A549 (cell line): Measurements from ENCODE around the gene POLE3. TPM values are rescaled to one million over a fixed set of nuclear protein-coding genes. Genes with fewer than 3 reads are reported as not detected.

Experiments used
- ATAC-seq, 2 experiments: fragments of 200-7000 bp in 1 of 2; fragments of >200 bp in 1 of 2; cut with Nextera tagmentation in 1 of 2; cut with Tn5 transposase in 1 of 2; 3 replicates each; pipeline versions ENCODE4 v1.8.0 to v1.9.1; 2018 to 2020; ENCODE audit warnings: mild to moderate bottlenecking in 1 of 2, moderate library complexity in 1 of 2
- CTCF ChIA-PET: fragments of 300-600 bp; sonication (Branson Sonifier 250); formaldehyde crosslinking; extraction: SDS; loops from one replicate; lab custom pipeline; 2021; ENCODE audit warnings: antibody characterized with exemption, inconsistent platforms; lab: Yijun Ruan, JAX
- POLR2A ChIA-PET: fragments of 350-600 bp; formaldehyde crosslinking; extraction: SDS; loops from one replicate; lab custom pipeline; 2021; ENCODE audit warnings: antibody characterized with exemption, inconsistent platforms; lab: Yijun Ruan, JAX
- DNase-seq, 2 experiments: peaks; one replicate each; pipeline versions ENCODE4 v3.0.0 to v3.0.0-alpha.2; 2011 to 2016; ENCODE audit warnings: low read depth in 1 of 2, low spot score in 1 of 2
- FAIRE-seq: peaks from 2 replicates; lab custom pipeline; 2011; peaks lifted over from hg19 to GRCh38; lab: Jason Lieb, UNC
- H3K27ac ChIP-seq, 2 experiments: fragments of >200 bp; sonication (Bioruptor Twin); formaldehyde crosslinking; 3 replicates each; pipeline ENCODE4 v1.5.1; 2016 to 2017
- H3K4me1 ChIP-seq: fragments of >200 bp; sonication (Bioruptor Twin); formaldehyde crosslinking; 3 replicates; pipeline ENCODE4 v1.6.1; 2016
- H3K4me2 ChIP-seq: fragments of >200 bp; sonication (Bioruptor Twin); formaldehyde crosslinking; 3 replicates; pipeline ENCODE4 v1.6.1; 2016
- H3K4me3 ChIP-seq: fragments of >200 bp; sonication (Bioruptor Twin); formaldehyde crosslinking; 3 replicates; pipeline ENCODE4 v1.5.1; 2016
- H3K9me3 ChIP-seq: fragments of >200 bp; sonication (Bioruptor Twin); formaldehyde crosslinking; 3 replicates; pipeline ENCODE4 v1.6.1; 2016
- CBX2 ChIP-seq: fragments of 200-600 bp; sonication (generic); IDR thresholded peaks from 2 replicates; pipeline ENCODE4 v1.6.1; 2016; ENCODE audit warnings: low read depth, mild to moderate bottlenecking, borderline replicate concordance
- CBX8 ChIP-seq: fragments of 200-600 bp; sonication (generic); IDR thresholded peaks from 2 replicates; pipeline ENCODE4 v1.6.1; 2016
- CEBPB ChIP-seq, 2 experiments: fragments of >200 bp in 1 of 2; sonication (Bioruptor Twin) in 1 of 2; formaldehyde crosslinking in 1 of 2; IDR thresholded peaks; 2 replicates each; pipeline ENCODE4 v1.6.1; 2012 to 2016
- CHD4 ChIP-seq: fragments of 200-600 bp; sonication (generic); IDR thresholded peaks from 2 replicates; pipeline ENCODE4 v1.6.1; 2016; ENCODE audit warnings: antibody characterized with exemption, mild to moderate bottlenecking, borderline replicate concordance
- EHF ChIP-seq: fragments of 250-450 bp; sonication (Bioruptor Pico); IDR thresholded peaks from 2 replicates; pipeline ENCODE4 v1.5.0; 2020; ENCODE audit warnings: mild to moderate bottlenecking
- FOSB ChIP-seq: fragments of 250-450 bp; sonication (Bioruptor Pico); IDR thresholded peaks from 2 replicates; pipeline ENCODE4 v1.5.0; 2020; ENCODE audit warnings: mild to moderate bottlenecking, moderate library complexity
- FOSL2 ChIP-seq, 2 experiments: fragments of 450-650 bp in 1 of 2; fragments of >200 bp in 1 of 2; sonication (Bioruptor Twin) in 1 of 2; formaldehyde crosslinking; IDR thresholded peaks; 2 replicates each; pipeline versions ENCODE4 v1.5.0 to v1.6.1; 2016 to 2020; ENCODE audit warnings: mild to moderate bottlenecking in 1 of 2, moderate library complexity in 1 of 2
- HDAC2 ChIP-seq: fragments of 200-600 bp; sonication (generic); IDR thresholded peaks from 2 replicates; pipeline ENCODE4 v1.6.1; 2016
- HOXB5 ChIP-seq: fragments of 250-450 bp; sonication (Bioruptor Pico); IDR thresholded peaks from 2 replicates; pipeline ENCODE4 v1.5.0; 2020; ENCODE audit warnings: mild to moderate bottlenecking, moderate library complexity
- JUN ChIP-seq, 2 experiments: fragments of >200 bp; sonication (Bioruptor Twin); formaldehyde crosslinking; IDR thresholded peaks; 2 replicates in 1 of 2; 3 replicates in 1 of 2; pipeline ENCODE4 v1.6.1; 2016 to 2017
- MAZ ChIP-seq: fragments of 150-350 bp; IDR thresholded peaks from 2 replicates; pipeline ENCODE4 v1.6.1; 2014; ENCODE audit warnings: antibody characterized with exemption, low read depth, low read length, borderline replicate concordance
- MYC ChIP-seq: IDR thresholded peaks from 2 replicates; pipeline ENCODE4 v1.6.1; 2012; ENCODE audit warnings: mild to moderate bottlenecking, inconsistent platforms, low read length, improper control_type of control experiment, borderline replicate concordance
- NPAS2 ChIP-seq: fragments of 250-450 bp; sonication (Bioruptor Pico); IDR thresholded peaks from 2 replicates; pipeline ENCODE4 v1.8.0; 2022; ENCODE audit warnings: mild to moderate bottlenecking, moderate library complexity, borderline replicate concordance
- NR3C1 ChIP-seq: fragments of >200 bp; sonication (Bioruptor Twin); formaldehyde crosslinking; IDR thresholded peaks from 3 replicates; pipeline ENCODE4 v1.6.1; 2017
- RAD21 ChIP-seq, 2 experiments: fragments of >200 bp in 1 of 2; sonication (Bioruptor Twin) in 1 of 2; formaldehyde crosslinking in 1 of 2; IDR thresholded peaks in 1 of 2; conservative IDR thresholded peaks in 1 of 2; 2 replicates in 1 of 2; 3 replicates in 1 of 2; pipeline ENCODE4 v1.6.1; 2012 to 2018; ENCODE audit warnings: inconsistent platforms in 1 of 2
- RCOR1 ChIP-seq: fragments of 150-350 bp; IDR thresholded peaks from 2 replicates; pipeline ENCODE4 v1.6.1; 2014; ENCODE audit warnings: antibody characterized with exemption, low read length, low read depth
- RFX5 ChIP-seq: fragments of 450-650 bp; IDR thresholded peaks from 2 replicates; pipeline ENCODE4 v1.7.1; 2014; ENCODE audit warnings: antibody characterized with exemption, mild to moderate bottlenecking, moderate library complexity
- SREBF2 ChIP-seq: fragments of 450-650 bp; IDR thresholded peaks from 2 replicates; pipeline ENCODE4 v1.6.1; 2014; ENCODE audit warnings: mild to moderate bottlenecking, moderate library complexity
- ZC3H11A ChIP-seq: fragments of 450-650 bp; IDR thresholded peaks from 2 replicates; pipeline ENCODE4 v1.6.1; 2014; ENCODE audit warnings: antibody characterized with exemption, mild to moderate bottlenecking
- ZFP36 ChIP-seq: fragments of 450-650 bp; IDR thresholded peaks from 2 replicates; pipeline ENCODE4 v1.6.1; 2014; ENCODE audit warnings: borderline replicate concordance; ENCODE audit not compliant: partially characterized antibody
- ZNF302 ChIP-seq: fragments of 250-450 bp; sonication (Bioruptor Pico); IDR thresholded peaks from 2 replicates; pipeline ENCODE4 v1.9.0; 2021; ENCODE audit warnings: inconsistent platforms, mild to moderate bottlenecking, moderate library complexity
- WGBS: methylation state at CpG from one replicate; pipeline ENCODE4 v1.1.6; 2017; ENCODE audit errors: missing lambda C conversion rate; 5-methylcytosine and 5-hydroxymethylcytosine counted together
- polyA plus RNA-seq, 4 experiments: library from polyadenylated mRNA; depleted of rRNA in 3 of 4; stranded (reverse); fragments of >200 nt; fragmentation: RNase III in 1 of 4; extraction: RNeasy Plus Mini Kit Qiagen cat#74134 plus additional on column Dnase treatment in 1 of 4; gene quantifications; 2 replicates in 3 of 4; 3 replicates in 1 of 4; pipeline ENCODE4 v1.2.3, GENCODE V29; 2011 to 2017
- TF ChIP-seq, protein P1 (sequence below): fragments of 200-600 bp; sonication (generic); IDR thresholded peaks from 2 replicates; pipeline ENCODE4 v1.6.1; 2016; ENCODE audit warnings: antibody characterized with exemption, mild to moderate bottlenecking, moderate library complexity
- TF ChIP-seq, protein P2 (sequence below): fragments of >200 bp; sonication (Bioruptor Twin); formaldehyde crosslinking; IDR thresholded peaks from 3 replicates; pipeline ENCODE4 v1.6.1; 2016
- TF ChIP-seq, protein P3 (sequence below): fragments of 450-650 bp; IDR thresholded peaks from 2 replicates; pipeline ENCODE4 v1.6.1; 2014; ENCODE audit warnings: antibody characterized with exemption
- TF ChIP-seq, protein P4 (sequence below): IDR thresholded peaks from 2 replicates; pipeline ENCODE4 v1.6.1; 2012
- TF ChIP-seq, protein P5 (sequence below): fragments of >200 bp; sonication (Bioruptor Twin); formaldehyde crosslinking; IDR thresholded peaks from 2 replicates; pipeline ENCODE4 v1.6.1; 2016
- TF ChIP-seq, protein P6 (sequence below): fragments of 250-450 bp; sonication (Bioruptor Pico); IDR thresholded peaks from 2 replicates; pipeline ENCODE4 v1.5.0; 2021; ENCODE audit warnings: mild to moderate bottlenecking, moderate library complexity, borderline replicate concordance

The POLE3 gene
- polyA plus RNA-seq, 2 of the 4 experiments (the other 2 are of a cell fraction): 92.2 to 143 TPM

DNA sequence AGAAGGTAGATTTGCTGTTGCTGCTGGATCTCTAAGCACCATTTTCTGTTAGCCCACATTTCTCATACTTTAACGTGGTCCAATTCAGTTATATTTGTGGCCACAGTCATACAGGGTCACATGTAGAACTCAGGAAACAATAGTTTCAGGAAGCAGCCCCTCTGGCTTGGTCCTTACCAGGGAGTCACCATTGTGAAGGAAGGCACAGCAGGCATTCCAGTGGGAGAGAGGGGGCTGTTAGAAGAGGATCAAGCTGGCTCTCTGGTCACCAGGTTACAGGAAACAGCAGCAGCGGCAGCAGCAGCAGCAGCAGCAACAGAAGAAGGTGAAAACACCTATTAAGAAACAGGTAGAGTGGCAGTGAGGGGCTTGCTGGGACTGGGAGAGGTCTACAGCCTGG, 14.6 kb upstream of the POLE3 start (continued):
- TF ChIP-seq, protein P1, sequence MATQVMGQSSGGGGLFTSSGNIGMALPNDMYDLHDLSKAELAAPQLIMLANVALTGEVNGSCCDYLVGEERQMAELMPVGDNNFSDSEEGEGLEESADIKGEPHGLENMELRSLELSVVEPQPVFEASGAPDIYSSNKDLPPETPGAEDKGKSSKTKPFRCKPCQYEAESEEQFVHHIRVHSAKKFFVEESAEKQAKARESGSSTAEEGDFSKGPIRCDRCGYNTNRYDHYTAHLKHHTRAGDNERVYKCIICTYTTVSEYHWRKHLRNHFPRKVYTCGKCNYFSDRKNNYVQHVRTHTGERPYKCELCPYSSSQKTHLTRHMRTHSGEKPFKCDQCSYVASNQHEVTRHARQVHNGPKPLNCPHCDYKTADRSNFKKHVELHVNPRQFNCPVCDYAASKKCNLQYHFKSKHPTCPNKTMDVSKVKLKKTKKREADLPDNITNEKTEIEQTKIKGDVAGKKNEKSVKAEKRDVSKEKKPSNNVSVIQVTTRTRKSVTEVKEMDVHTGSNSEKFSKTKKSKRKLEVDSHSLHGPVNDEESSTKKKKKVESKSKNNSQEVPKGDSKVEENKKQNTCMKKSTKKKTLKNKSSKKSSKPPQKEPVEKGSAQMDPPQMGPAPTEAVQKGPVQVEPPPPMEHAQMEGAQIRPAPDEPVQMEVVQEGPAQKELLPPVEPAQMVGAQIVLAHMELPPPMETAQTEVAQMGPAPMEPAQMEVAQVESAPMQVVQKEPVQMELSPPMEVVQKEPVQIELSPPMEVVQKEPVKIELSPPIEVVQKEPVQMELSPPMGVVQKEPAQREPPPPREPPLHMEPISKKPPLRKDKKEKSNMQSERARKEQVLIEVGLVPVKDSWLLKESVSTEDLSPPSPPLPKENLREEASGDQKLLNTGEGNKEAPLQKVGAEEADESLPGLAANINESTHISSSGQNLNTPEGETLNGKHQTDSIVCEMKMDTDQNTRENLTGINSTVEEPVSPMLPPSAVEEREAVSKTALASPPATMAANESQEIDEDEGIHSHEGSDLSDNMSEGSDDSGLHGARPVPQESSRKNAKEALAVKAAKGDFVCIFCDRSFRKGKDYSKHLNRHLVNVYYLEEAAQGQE: no peak

DNA sequence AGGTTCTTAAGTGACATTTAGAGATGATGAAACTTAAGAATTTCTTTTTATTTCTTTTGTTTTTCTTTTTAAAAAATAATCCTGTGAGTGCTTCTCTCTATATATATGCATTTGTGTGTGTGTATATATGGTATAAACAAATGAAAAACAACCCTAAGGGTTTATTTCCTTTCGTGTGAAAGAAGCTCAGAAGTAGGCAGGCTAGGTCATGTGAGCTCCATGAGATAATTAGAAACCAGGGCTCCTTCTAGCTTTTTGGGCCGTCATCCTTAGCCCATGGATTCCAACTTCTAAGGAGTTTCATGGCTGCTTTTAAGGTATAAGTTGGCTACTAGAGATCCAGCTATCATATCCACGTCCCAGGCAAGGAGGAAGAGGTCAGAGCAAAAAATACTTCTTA, 11.3 kb upstream of the POLE3 start:
- Histone ChIP-seq H3K4me1 (no peaks in the 10 kb centered on the region), H3K9me3 (no peaks in the 10 kb centered on the region), H3K4me2 (no peak overlapping the region), H3K27ac (no peak overlapping the region), H3K4me3 (no peak overlapping the region)
- TF ChIP-seq HOXB5 (CRISPR knock-in tag) (no peak), RCOR1 (no peak), JUN (IDR thresholded peaks at IDR 0.05) (no peak), FOSB (CRISPR knock-in tag) (no peak), RAD21 (conservative IDR thresholded peaks at IDR 0.05 in 1 of 2, IDR thresholded peaks at IDR 0.05 in 1 of 2) (no peak), CBX8 (no peak), CEBPB (IDR thresholded peaks at IDR 0.05) (no peak), ZC3H11A (no peak)
- TF ChIP-seq, protein P2, sequence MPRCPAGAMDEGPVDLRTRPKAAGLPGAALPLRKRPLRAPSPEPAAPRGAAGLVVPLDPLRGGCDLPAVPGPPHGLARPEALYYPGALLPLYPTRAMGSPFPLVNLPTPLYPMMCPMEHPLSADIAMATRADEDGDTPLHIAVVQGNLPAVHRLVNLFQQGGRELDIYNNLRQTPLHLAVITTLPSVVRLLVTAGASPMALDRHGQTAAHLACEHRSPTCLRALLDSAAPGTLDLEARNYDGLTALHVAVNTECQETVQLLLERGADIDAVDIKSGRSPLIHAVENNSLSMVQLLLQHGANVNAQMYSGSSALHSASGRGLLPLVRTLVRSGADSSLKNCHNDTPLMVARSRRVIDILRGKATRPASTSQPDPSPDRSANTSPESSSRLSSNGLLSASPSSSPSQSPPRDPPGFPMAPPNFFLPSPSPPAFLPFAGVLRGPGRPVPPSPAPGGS: no peak
- TF ChIP-seq, protein P3, sequence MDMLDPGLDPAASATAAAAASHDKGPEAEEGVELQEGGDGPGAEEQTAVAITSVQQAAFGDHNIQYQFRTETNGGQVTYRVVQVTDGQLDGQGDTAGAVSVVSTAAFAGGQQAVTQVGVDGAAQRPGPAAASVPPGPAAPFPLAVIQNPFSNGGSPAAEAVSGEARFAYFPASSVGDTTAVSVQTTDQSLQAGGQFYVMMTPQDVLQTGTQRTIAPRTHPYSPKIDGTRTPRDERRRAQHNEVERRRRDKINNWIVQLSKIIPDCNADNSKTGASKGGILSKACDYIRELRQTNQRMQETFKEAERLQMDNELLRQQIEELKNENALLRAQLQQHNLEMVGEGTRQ: no peak
- TF ChIP-seq, protein P4, sequence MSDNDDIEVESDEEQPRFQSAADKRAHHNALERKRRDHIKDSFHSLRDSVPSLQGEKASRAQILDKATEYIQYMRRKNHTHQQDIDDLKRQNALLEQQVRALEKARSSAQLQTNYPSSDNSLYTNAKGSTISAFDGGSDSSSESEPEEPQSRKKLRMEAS: no peak
- DNase-seq: no peak
- ChIA-PET POLR2A (no interaction called here), CTCF (interaction anchor here (0.8 to 1.0 kb wide), 2 partner anchors 11 to 14 kb away, joined by 3 read pairs; partner anchors contain the start of genes C9orf43 and POLE3)
- no peak for FAIRE-seq
- no peak for ATAC-seq
- 31% methylated on average over 3 of the region's 3 CpGs for WGBS

DNA sequence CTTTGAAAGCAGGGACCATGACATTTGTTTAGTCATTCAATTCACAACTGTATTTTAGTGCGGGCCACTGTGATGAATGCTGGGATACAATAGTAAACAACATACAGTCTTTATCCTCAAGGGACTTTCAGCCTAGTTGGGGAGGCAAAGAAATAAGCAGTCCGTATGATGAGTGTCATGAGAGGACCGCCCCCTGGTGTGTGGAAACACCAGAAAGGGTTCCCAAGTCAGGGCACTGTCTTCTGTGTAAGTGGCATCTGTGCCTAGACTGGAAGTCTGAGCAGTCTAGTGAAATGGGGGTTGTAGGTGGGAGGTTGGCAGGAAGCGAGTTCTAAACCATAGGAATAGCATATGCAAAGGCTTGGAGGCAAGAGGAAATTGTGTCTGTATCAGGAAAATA, 6.9 kb upstream of the POLE3 start:
- 56% methylated on average over 4 of the region's 4 CpGs for WGBS
- ATAC-seq (no peak), DNase-seq (no peak), FAIRE-seq (no peak)
- POLR2A ChIA-PET: no interaction called here
- Histone ChIP-seq H3K27ac (no peak overlapping the region), H3K9me3 (no peaks in the 10 kb centered on the region), H3K4me2 (no peak overlapping the region), H3K4me3 (no peak overlapping the region), H3K4me1 (no peaks in the 10 kb centered on the region)
- CTCF ChIA-PET: interaction anchor here (1.5 to 1.9 kb wide), 2 partner anchors 9 to 28 kb away, joined by 5 to 9 read pairs; no protein-coding TSS in a partner anchor
- TF ChIP-seq RFX5: no peak
- TF ChIP-seq MYC: no peak
- TF ChIP-seq HDAC2: no peak
- TF ChIP-seq ZNF302: no peak
- TF ChIP-seq NR3C1: no peak
- no peak for TF ChIP-seq FOSL2 (IDR thresholded peaks at IDR 0.05)
- TF ChIP-seq FOSL2 (CRISPR knock-in tag; IDR thresholded peaks at IDR 0.05): no peak
- TF ChIP-seq, protein P4: no peak
- no peak for TF ChIP-seq MAZ
- TF ChIP-seq CEBPB (IDR thresholded peaks at IDR 0.05): no peak
- TF ChIP-seq, protein P5, sequence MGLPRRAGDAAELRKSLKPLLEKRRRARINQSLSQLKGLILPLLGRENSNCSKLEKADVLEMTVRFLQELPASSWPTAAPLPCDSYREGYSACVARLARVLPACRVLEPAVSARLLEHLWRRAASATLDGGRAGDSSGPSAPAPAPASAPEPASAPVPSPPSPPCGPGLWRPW: no peak
- TF ChIP-seq, protein P6, sequence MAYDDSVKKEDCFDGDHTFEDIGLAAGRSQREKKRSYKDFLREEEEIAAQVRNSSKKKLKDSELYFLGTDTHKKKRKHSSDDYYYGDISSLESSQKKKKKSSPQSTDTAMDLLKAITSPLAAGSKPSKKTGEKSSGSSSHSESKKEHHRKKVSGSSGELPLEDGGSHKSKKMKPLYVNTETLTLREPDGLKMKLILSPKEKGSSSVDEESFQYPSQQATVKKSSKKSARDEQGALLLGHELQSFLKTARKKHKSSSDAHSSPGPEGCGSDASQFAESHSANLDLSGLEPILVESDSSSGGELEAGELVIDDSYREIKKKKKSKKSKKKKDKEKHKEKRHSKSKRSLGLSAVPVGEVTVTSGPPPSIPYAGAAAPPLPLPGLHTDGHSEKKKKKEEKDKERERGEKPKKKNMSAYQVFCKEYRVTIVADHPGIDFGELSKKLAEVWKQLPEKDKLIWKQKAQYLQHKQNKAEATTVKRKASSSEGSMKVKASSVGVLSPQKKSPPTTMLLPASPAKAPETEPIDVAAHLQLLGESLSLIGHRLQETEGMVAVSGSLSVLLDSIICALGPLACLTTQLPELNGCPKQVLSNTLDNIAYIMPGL (CRISPR knock-in tag): no peak
- TF ChIP-seq, protein P3: no peak
- no peak for TF ChIP-seq CBX2
- no peak for TF ChIP-seq SREBF2
- no peak for TF ChIP-seq ZFP36
- no peak for TF ChIP-seq EHF (CRISPR knock-in tag)
- no peak for TF ChIP-seq CHD4
- no peak for TF ChIP-seq NPAS2
